Neural crest cell (in vitro differentiated cells): ENCODE results near the gene RBMS3. TPM values are rescaled to one million over a fixed set of nuclear protein-coding genes. Genes with fewer than 3 reads are reported as not detected.

Experiments used
- DNase-seq: peaks from one replicate; pipeline ENCODE4 v3.0.0; 2021; ENCODE audit warnings: low read depth, mixed read lengths, low spot score
- H3K27ac Mint-ChIP-seq: one replicate; pipeline ENCODE4 v1.8.0; 2021; ENCODE audit warnings: mild to moderate bottlenecking, mixed read lengths; ENCODE audit not compliant: unreplicated experiment
- H3K27me3 Mint-ChIP-seq: 2 replicates; pipeline ENCODE4 v1.8.0; 2021; ENCODE audit warnings: low read depth, mild to moderate bottlenecking, mixed read lengths
- H3K36me3 Mint-ChIP-seq: 2 replicates; pipeline ENCODE4 v1.8.0; 2021; ENCODE audit warnings: low read depth, mild to moderate bottlenecking, mixed read lengths
- H3K4me1 Mint-ChIP-seq: 2 replicates; pipeline ENCODE4 v1.8.0; 2021; ENCODE audit warnings: mixed read lengths
- H3K4me3 Mint-ChIP-seq: one replicate; pipeline ENCODE4 v1.8.0; 2021; ENCODE audit warnings: mild to moderate bottlenecking, mixed read lengths
- H3K9me3 Mint-ChIP-seq: 2 replicates; pipeline ENCODE4 v1.8.0; 2021; ENCODE audit warnings: mixed read lengths
- CTCF ChIP-seq: fragments of 200-600 bp; sonication (generic); conservative IDR thresholded peaks from 2 replicates; pipeline ENCODE4 v1.5.0; 2021; ENCODE audit warnings: antibody characterized with exemption, mild to moderate bottlenecking
- total RNA-seq: library from RNA; stranded (reverse); gene quantifications from 2 replicates; pipeline ENCODE4 v1.2.1, GENCODE V29; 2021

Gene RBMS3
- total RNA-seq, 1 donor from 2014 or later = 35.4 TPM

- Mint-ChIP-seq H3K27me3 (peaks cover 5% of the 10 kb centered on the region), H3K9me3 (peaks cover 2% of the 10 kb centered on the region), H3K27ac (peak overlapping the region; percentile 27), H3K4me1 (peaks cover 55% of the 10 kb centered on the region), H3K36me3 (no peaks in the 10 kb centered on the region), H3K4me3 (no peak overlapping the region)
- TF ChIP-seq CTCF = no peak
- no peak for DNase-seq
Measured at GRCh38 chr3:29755416-29755815, 474.5 kb downstream of the RBMS3 start.

GRCh38 chr3:29757054-29757777, 476.3 kb downstream of the RBMS3 start:
- H3K36me3 Mint-ChIP-seq = no peaks in the 10 kb centered on the region
- peaks cover 3% of the 10 kb centered on the region for H3K27me3 Mint-ChIP-seq
- DNase-seq = no peak
- TF ChIP-seq CTCF = no peak
- no peak overlapping the region for H3K4me3 Mint-ChIP-seq
- H3K9me3 Mint-ChIP-seq = no peaks in the 10 kb centered on the region
- no peak overlapping the region for H3K27ac Mint-ChIP-seq
- H3K4me1 Mint-ChIP-seq = peaks cover 62% of the 10 kb centered on the region

- Mint-ChIP-seq H3K4me3 (no peak overlapping the region), H3K36me3 (no peaks in the 10 kb centered on the region), H3K9me3 (no peaks in the 10 kb centered on the region), H3K27me3 (peaks cover 3% of the 10 kb centered on the region), H3K4me1 (peaks cover 62% of the 10 kb centered on the region), H3K27ac (peak overlapping the region; percentile 40)
- DNase-seq = no peak
- TF ChIP-seq CTCF = no peak
Measured at GRCh38 chr3:29758108-29758433, 477.2 kb downstream of the RBMS3 start.

- H3K4me1 Mint-ChIP-seq = peaks cover 59% of the 10 kb centered on the region
- no peak for DNase-seq
- no peaks in the 10 kb centered on the region for H3K36me3 Mint-ChIP-seq
- H3K27ac Mint-ChIP-seq = peak overlapping the region; percentile 52
- H3K9me3 Mint-ChIP-seq = no peaks in the 10 kb centered on the region
- TF ChIP-seq CTCF = no peak
- peak overlapping the region; percentile 69 for H3K4me3 Mint-ChIP-seq
- H3K27me3 Mint-ChIP-seq = peaks cover 3% of the 10 kb centered on the region
Measured at GRCh38 chr3:29758434-29759322, 477.8 kb downstream of the RBMS3 start.

GRCh38 chr3:29759411-29760225, 478.7 kb downstream of the RBMS3 start:
- Mint-ChIP-seq H3K27me3 (peaks cover 3% of the 10 kb centered on the region), H3K4me3 (peak overlapping the region; percentile 69)

More at GRCh38 chr3:29759411-29760225, 478.7 kb downstream of the RBMS3 start:
- no peak for DNase-seq
- peaks cover 57% of the 10 kb centered on the region for H3K4me1 Mint-ChIP-seq
- no peaks in the 10 kb centered on the region for H3K36me3 Mint-ChIP-seq
- H3K9me3 Mint-ChIP-seq = no peaks in the 10 kb centered on the region
- no peak for TF ChIP-seq CTCF
- peak overlapping the region; percentile 78 for H3K27ac Mint-ChIP-seq
